Nucleus accumbens (tissue), 56 donors: ENCODE data around the gene NSMCE1.
"Not testable (repeated sequence)": the region's sequence is repeated elsewhere in the genome, so short reads cannot be mapped to it uniquely, and the experiment has no call there.

Source experiments
- DNase-seq, 56 donors: peaks; one replicate each; lab custom pipeline; 2025; lab: John Stamatoyannopoulos, UW

Gene NSMCE1

DNA sequence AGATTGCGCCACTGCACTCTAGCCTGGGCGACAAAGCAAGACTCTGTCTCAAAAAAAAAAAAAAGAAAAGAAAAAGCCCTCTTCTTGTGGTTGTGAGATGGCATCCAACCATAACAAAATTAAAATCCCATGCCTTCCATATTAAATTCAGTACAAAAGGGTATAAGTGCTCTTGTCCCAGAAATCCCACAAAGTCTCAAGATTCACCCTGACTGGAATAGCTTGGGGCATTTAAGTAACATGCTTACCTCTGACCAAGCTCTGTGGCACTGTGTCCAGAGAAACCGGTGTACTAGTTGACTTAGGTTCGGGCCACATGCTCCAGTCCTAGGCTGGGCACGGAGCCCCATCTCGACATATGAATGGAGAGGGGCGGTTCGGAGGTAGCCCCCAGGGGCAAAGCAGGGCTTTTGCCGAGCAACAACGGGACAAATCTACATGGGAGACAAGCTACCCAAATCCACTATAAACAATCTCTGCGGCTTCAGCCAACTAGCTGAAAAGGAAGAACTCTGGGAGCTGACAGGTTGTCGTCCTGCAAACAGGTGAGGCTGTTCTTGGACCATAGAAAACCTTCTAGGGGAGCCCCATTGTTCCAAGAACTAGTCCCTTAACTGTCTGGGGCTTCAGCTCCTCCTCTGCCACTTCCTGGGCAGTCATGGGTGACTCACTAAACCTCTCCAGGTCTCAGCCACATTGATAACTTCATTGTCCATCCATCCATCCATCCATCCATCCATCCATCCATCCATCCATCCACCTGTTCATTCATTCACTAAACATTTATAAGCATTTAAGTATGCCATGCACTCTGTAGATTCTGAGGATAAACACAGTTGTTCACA, 34.9 kb upstream of the NSMCE1 start:
- no peak for DNase-seq

DNA sequence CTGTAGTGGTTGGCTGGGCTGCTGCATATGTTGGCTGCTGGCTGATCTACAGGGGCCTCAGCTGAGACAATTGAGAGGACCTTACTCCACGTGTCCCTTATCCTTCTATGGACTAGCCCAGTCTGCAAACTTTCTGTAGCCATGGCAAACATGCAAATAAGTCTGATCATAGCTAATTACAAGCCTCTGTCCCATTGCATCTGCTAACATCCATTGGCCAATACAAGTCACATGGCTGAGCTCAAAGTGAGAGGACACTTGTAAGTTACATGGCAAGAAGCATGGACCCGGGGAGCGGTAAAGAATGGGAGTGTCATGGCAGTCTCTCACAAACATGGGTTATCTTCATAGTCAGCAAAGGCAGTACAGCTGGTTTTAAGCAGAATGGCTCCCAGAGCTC, 33.6 kb upstream of the NSMCE1 start:
- no peak for DNase-seq

DNA sequence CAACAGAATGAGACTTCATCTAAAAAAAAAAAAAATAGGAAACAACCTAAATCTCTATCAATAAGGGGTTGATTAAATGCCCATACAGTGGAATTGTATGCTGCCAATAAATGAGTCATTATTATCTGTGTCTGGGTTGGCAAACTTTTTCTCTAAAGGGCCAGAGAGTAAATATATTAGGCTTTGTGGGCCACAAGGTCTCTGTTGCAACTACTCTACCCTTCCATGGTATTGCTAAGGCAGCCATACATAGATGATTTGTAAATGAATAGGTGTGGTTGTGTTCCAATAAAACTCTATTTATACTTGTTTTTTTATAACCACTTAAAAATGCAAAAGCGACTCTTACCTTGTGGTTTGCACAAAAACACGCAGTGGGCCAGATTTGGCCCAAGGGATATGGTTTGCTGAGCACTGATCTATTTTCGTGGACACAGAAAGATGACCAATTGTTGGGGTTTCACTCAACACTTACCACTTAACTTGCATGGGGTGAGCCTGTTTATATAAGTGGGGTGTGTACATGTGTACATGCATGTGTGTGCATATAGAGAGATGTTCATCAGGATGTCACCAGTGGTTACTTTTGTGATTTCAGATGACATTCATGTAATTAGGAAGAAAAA, 32.8 kb upstream of the NSMCE1 start:
- no peak for DNase-seq

DNA sequence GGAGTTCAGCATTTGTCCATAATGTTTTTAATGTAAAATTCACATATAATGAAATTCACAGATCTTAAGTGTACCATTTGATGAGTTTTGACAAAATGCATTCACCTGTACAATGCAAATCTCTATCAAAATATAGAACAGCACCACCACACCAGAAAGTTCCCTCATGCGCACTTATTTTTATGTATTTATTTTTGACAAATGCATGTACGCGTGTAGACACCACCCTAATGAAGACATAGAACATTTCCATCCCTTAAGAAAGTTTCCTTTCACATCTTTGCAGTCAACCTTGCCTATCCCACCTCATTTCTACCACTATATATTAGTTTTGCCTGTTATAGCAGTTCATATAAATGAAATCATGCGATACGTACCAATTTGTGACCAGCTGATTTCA, 29.6 kb upstream of the NSMCE1 start:
- DNase-seq, result no peak

DNA sequence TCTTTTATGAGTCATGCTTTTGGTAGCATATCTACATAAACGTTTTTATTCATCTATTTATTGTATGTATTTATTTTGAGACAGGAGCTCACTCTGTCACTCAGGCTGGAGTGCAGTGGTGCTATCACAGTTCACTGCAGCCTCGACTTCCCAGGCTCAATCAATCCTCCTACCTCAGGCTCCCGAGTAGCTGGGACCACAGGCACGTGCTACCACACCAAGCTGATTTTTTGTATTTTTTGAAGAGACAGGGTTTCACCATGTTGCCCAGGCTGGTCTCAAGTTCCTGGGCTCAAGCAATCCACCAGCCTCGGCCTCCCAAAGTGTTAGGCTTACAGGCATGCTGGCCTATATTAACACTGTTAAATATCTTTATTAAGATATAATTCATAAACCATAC, 24.8 kb upstream of the NSMCE1 start:
- no peak for DNase-seq

DNA sequence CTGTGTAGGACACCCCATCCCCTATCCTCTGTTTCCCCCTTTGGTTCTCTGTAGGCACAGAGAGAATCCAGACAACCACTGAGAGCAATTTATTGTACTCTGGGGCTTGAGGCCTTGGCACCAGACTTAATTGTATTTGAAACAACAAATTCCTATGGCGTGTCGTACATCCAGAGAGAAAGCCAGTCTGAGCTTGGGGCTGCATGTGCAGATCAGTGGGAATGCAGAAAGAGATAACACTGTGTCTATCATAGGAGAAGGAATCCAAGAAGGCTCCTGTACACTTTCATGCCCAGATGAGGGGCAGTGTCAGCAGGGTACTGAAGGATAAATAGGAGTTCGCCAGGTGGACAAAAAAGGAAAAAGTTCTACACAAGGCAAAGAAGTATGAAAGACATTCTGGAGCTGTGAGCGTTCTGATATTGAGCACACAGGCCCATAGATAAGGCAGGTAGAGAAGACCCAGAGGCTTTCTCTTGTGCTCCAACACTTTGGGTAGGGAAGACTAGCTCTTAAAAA, 23.2 kb upstream of the NSMCE1 start:
- DNase-seq, result no peak

DNA sequence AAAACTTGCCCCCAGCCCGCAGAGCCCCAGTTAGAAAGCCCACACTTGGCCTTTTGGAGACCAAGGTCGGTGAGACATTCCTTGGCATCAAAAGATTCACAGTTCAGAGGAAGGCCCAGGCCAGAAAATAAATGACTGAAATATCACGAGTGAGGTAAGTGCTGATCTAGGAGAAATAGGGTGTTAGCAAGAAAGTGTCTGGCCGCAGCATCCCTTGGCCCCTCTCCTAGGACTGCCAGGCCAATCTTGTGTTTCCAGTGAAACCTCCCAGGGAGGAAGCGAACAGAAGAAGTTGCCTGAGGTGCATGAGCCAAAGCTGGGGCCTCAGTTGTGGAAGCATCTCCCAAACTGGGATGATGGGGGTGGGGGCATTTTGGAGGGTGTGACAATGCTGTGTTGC, 22.5 kb upstream of the NSMCE1 start:
- no peak for DNase-seq

GRCh38 chr16:27290562-27290961, 22.0 kb upstream of the NSMCE1 start:
- no peak for DNase-seq

- DNase-seq, result no peak
These were observed 21.1 kb upstream of the NSMCE1 start for GRCh38 chr16:27289669-27290068.

DNA sequence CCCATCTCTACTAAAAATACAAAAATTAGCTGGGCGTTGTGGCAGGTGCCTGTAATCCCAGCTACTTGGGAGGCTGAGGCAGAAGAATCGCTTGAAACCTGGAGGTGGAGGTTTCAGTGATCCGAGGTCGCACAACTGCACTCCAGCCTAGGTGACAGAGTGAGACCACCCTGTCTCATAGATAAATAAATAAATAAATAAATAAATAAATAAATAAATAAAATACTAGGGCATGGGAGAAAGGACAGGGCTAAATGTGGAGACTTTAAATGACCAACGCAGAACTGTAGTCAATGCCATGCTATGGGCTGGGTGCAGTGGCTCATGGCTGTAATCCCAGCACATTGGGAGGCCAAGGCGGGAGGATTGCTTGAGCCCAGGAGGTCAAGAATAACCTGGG, 19.7 kb upstream of the NSMCE1 start:
- DNase-seq, result not testable (repeated sequence)

GRCh38 chr16:27287887-27288286, 19.3 kb upstream of the NSMCE1 start:
- no peak for DNase-seq

DNA sequence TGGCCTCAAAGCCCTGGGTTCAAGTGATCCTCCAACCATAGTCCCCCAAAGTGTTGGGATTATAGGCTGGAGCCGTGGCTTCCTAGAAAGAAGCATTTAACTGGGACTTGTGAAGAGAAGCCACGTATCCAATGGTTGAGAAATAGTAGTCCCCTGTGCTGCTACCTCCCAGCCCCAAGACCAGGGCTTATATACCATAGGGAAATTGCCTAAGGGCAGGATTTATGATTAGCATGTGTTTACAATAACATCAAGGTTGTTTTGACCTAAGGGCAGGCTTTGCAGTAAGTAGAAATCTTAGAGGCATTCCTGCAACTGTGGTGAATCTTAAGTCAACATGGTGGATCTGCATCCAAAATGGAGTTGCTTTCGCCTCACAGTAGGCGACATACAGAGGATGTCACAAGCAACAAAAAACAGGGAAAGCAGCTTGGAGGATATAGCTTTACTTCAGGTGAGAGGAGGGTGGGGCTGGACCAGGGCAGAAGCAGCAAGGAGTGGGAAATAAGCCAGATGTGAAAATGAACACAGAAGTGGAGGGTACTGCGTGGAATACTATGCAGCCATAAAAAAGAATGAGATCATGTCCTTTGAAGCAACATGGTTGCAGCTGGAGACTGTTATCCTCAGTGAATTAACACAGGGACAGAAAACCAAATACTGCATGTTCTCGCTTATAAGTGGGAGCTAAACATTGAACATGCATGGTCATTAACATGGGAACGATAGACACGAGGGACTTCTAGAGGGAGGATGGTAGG, 18.7 kb upstream of the NSMCE1 start:
- no peak for DNase-seq

- peak in 4 of 56 donors; percentile 1 to 8 (median 4) for DNase-seq
These were observed 17.9 kb upstream of the NSMCE1 start for GRCh38 chr16:27286451-27286850.

GRCh38 chr16:27285676-27286196, 17.2 kb upstream of the NSMCE1 start:
- peak in 10 of 56 donors; percentile 1 to 37 (median 10) for DNase-seq

DNA sequence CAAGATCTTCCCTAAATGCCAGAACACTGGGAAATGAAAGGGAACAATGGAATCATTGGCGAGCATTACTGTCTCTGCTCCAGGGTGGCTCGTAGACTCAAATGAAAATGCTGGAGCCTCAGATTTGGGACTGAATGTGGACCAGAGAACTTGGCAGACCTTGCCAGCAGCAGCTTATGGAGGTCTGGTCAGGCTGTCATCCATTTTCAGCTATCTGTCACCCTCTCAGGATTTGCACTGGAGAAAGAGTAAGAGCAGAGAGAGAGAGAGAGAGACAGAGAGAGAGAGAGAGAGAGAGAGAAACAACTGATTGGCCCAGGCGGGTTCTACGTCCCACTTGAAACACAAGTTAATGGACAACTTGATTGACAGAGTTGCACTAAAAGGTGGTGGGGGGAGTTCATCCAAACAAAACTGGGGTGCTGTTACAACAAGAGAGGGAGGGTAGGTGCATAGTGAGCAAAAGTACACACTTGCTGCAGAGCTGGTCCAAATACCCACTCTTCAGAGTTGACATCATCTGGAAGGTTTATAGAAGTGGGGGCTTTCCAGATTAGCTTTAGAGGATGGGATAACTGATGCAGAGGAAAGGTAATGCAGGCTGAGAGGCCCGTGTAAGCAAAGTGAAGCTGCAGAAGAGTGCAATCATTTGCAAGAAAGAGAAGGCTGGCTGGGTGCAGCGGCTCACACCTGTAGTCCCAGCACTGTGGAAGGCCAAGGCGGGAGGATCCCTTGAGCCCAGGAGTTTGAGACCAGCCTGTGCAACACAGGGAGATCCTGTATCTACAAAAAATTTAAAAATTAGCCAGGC, 16.5 kb upstream of the NSMCE1 start:
- peak in 2 of 56 donors; percentile 10 to 25 for DNase-seq

DNA sequence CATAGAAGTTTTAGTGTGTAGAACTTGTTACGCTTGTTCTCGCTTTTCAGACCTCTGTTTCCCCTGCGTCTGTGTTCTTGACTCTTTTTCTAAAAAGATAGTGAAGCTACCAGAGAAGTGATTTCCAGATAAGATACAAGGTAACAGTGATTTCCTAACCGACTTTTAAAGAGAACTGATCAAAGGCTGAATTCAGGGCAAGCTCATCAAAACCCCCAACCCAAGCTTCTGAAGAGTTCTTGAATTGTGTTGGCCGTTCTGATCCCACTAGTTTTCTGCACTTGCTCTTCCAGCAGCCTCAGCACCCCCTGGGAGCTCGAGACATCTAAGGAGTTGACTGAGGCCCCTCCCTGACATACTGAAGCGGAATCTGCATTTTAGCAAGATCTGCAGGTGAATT, 12.7 kb upstream of the NSMCE1 start:
- no peak for DNase-seq

DNA sequence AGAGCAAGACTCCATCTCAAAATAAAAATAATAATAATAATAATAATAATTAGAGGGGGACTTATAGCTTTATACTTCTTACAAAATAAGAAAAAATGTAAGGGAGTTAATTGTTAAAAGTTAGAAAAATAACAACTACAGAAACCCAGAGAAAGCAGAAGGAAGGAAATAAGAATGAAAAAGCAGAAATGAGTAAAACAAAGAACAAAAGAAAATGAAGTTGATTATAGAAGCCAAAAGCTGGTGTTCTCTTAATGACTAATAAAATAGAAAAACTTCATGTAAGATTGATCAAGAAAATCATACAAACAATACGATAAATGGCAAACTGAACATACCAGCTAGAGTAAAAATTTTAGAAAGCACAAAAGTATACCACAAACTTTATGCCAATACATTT, 6.8 kb upstream of the NSMCE1 start:
- DNase-seq, result no peak

- DNase-seq, result not testable (repeated sequence)
These were observed 5.9 kb upstream of the NSMCE1 start for GRCh38 chr16:27274424-27274874.

GRCh38 chr16:27273670-27274423, 5.3 kb upstream of the NSMCE1 start:
- no peak for DNase-seq
